Measurements from ENCODE around the gene BAHCC1. TPM values are rescaled to one million over a fixed set of nuclear protein-coding genes. Genes with fewer than 3 reads are reported as not detected.

The BAHCC1 gene
- polyA plus RNA-seq, 3 donors: 5.6 to 14.4 (median 12.9) TPM

DNA sequence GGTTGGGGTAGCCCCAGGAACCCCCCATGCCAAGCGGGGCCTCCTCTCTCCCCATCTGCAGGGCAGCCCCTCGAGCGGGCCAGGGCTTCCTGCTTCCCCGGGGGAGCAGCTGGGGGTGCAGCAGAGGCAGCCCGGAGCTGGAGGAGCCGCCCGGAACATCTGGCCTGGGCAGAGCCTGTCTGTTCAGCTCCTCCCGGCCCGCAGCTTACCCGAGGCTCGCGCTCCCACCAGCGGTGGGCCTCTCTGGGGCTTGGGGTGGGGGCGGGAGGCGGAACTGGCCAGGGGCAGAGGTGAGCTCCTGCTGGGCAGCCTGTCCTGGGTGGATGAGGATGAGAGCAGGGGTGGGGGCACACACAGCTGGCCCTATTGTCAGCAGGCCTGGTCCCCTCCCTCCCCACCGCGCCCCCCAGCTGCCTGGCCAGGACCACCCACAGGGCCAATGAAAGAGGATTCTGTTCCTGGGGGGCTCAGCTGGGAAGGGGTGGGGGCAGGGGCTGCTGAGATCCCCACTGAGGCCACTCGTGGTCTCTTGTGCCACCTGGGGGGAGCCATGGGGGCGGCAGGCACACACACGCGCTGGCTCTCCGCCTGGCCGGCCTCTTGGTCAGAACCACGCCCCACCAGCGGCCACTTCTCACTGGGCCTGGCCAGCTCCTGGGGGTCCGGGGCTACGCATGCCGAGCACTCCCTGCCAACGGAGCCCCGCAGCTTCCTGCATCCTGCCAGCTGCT lies 34.7 kb downstream of the BAHCC1 start:
- 9 to 47% (median 12%) methylated on average over 17 to 30 of the region's 30 CpGs for WGBS, 3 donors
- H3K27ac ChIP-seq (ENCODE audit: low read depth, low read length): no peak overlapping the region

- no peak overlapping the region for H3K27ac ChIP-seq (ENCODE audit: low read depth, low read length)
- 67 to 90% (median 87%) methylated on average over 23 to 25 of the region's 25 CpGs for WGBS, 3 donors
Observed at GRCh38 chr17:81431545-81432482, 36.6 kb downstream of the BAHCC1 start.

GRCh38 chr17:81432941-81433340 lies 37.7 kb downstream of the BAHCC1 start:
- H3K27ac ChIP-seq (ENCODE audit: low read depth, low read length): no peak overlapping the region
- WGBS, 3 donors: 26 to 67% (median 65%) methylated on average over 9 to 10 of the region's 10 CpGs

DNA sequence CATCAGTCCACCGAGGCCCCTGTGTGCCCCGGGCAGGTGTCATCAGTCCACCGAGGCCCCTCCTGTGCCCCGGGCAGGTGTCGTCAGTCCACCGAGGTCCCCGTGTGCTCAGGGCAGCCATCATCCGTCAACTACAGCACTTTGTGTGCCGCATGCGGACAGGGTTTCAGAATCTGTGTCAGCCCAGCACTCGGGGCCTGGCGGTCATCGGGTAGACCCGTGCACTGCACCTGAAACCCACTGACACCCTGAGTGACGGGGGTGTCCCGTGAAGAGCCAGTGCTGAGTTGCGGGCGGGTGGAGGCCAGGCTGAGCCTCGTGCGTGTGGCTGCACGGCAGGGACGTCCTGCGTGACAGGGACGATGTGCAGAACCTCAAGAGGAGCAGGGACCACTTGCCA lies 38.4 kb downstream of the BAHCC1 start:
- no peak overlapping the region for H3K27ac ChIP-seq (ENCODE audit: low read depth, low read length)
- 75 to 90% (median 89%) methylated on average over 24 of the region's 24 CpGs for WGBS, 3 donors

DNA sequence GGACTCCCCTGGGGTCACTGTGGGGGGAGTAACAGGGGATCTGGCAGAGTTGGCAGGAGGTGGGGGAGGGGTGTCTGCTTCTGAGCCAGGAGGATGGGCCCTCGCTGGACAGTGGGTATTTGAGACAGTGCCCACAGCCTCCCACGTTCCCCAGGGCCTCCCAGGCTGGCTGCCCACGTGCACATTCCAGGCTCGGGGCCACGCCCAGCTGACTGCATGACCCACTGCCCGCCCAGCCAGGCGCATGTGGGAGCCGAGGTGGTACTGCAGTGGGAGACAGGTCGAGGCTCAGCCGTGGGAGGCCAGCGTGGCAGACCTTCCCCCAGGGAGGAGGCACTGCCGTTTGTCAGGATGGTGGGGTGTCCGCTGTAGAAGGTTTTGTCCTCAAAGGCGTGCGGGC lies 38.8 kb downstream of the BAHCC1 start:
- WGBS, 3 donors: 56 to 70% (median 60%) methylated on average over 14 to 15 of the region's 15 CpGs

GRCh38 chr17:81434681-81435417 lies 39.6 kb downstream of the BAHCC1 start:
- H3K27ac ChIP-seq (ENCODE audit: low read depth, low read length): no peak overlapping the region
- WGBS, 3 donors: 67 to 91% (median 79%) methylated on average over 15 to 17 of the region's 17 CpGs

More for the DNA sequence above, 38.8 kb downstream of the BAHCC1 start:
- H3K27ac ChIP-seq (ENCODE audit: low read depth, low read length): no peak overlapping the region

DNA sequence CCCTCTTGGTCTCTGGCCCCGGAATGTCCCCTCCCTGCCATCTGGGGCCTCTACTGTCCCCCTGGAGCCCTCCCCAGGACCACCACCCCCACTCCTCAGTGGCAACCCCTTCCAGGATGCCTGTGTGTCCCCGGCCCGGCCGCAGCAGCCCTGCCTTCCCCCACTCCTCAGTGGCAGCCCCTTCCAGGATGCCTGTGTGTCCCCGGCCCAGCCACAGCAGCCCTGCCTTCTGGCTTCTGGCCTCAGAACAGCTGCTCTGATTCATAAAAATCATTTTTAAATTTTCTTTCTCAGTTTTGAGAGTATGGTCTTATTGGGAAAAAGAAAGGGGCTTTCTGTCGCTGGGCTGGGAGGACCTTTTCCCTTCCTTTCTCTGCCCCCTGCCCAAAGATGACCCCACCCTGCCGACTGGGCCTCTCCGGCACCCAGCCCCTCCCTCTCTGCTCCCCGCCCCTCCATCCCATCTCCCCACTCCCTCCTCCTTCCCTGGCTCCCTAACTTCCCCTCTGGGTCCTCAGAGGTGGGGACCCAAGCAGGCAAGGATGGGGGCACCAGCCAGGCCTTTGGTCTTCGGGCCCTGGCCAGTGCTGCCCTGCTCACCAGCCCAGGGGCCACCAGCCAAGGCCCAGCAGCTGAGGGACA lies 40.5 kb downstream of the BAHCC1 start:
- WGBS, 3 donors: 52 to 81% (median 68%) methylated on average over 10 of the region's 10 CpGs
- peak overlapping the region; percentile 40 for H3K27ac ChIP-seq (ENCODE audit: low read depth, low read length)

DNA sequence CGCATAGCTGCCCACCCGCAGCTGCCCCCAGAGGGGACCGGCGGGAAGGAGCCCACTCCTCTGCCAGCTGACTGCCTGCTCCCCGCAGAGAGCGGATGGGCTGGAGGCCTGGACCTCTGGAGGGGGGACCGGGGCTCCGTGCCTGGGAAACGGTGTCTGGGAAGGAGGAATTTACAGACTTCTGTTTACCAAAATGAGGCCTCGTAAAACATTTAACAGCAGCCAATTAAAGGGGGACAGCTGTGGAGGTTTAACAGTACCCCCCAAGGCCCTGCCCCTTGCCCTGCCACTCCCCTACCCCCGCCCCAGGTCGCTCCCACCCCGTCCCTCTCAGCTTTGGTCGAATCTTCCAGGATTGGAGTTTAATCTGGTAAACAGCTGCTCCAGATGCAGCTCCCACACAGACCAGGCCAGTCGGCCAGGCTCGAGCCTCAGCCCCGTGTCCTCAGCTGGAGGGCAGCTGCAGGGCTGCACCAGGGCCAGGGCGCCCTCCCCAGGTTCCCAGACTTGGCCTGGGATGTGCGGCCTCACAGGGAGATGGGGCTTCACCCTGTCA lies 41.1 kb downstream of the BAHCC1 start:
- peak overlapping the region; percentile 40 for H3K27ac ChIP-seq (ENCODE audit: low read depth, low read length)
- 55 to 73% (median 58%) methylated on average over 19 of the region's 19 CpGs for WGBS, 3 donors

DNA sequence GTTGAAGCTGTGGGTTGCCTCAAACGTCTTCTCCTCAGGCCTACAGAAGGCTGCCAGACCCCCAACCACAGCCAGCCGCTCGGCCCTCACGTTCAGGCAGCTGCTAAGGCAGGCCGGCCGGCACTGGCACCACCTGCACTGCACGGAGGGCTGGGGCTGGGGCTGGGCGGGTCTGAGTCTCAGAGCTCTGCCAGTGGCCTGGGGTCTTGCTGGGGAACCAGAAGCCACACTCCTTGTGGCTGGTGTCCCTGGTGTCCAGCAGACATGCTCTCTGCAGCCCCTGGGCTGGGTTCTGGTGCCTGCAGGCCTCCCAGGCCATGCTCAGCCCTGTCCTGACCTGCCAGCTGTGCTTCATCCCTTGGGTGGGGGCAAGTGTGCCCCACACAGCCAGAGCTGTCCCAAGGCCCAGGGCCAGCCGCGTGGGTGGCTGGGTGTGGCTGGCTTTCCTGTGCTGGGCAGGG lies 42.0 kb downstream of the BAHCC1 start:
- 60 to 86% (median 61%) methylated on average over 10 of the region's 10 CpGs for WGBS, 3 donors
- no peak overlapping the region for H3K27ac ChIP-seq (ENCODE audit: low read depth, low read length)

GRCh38 chr17:81438007-81438659 lies 42.9 kb downstream of the BAHCC1 start:
- WGBS, 3 donors: 86 to 90% (median 87%) methylated on average over 23 of the region's 23 CpGs
- H3K27ac ChIP-seq (ENCODE audit: low read depth, low read length): no peak overlapping the region

DNA sequence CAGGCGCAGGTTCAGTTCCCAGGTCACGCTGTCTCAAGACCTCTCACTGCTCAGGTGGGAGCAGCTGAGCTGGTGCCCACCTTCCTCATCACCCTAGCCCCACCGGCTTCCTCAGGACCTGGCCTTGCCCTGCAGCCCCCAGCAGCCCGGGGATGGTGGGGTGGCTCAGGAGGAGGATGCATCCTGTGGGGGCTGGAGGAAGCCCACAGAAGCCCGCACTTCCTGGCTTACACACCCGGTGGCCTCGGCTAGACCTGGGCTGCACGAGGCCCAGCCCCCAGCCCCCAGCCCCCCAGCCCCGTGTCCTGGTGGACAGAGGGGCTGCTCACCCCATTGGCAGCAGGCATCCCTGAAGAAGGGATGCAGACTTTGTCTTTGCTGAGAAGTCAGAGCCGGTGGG lies 43.4 kb downstream of the BAHCC1 start:
- no peak overlapping the region for H3K27ac ChIP-seq (ENCODE audit: low read depth, low read length)
- 36 to 84% (median 51%) methylated on average over 9 to 10 of the region's 10 CpGs for WGBS, 3 donors

DNA sequence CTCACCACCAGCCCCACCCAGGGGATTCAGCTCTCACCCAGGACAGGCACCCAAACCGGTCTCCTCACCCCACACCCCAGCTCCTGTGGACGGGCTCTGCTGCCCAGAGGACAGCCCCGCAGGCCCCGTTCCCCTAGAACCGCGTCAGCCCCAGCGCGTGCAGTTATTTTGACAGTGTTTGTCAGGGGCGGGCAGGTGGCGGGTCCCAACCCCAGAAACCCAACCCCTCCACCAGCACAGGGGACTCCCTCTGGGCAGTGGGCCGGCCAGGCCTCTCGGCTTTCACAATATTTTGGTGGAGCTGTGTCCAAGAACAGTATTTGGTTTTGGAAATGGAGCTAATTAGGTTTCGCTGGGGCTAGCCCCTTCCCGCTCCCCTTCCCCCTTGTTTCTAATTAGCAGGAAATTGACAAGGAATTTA lies 44.8 kb downstream of the BAHCC1 start:
- 78 to 96% (median 80%) methylated on average over 14 of the region's 14 CpGs for WGBS, 3 donors

GRCh38 chr17:81440511-81441244 lies 45.4 kb downstream of the BAHCC1 start:
- 80 to 87% (median 84%) methylated on average over 24 of the region's 24 CpGs for WGBS, 3 donors
- no peak overlapping the region for H3K27ac ChIP-seq (ENCODE audit: low read depth, low read length)

More for the DNA sequence above, 44.8 kb downstream of the BAHCC1 start:
- no peak overlapping the region for H3K27ac ChIP-seq (ENCODE audit: low read depth, low read length)

DNA sequence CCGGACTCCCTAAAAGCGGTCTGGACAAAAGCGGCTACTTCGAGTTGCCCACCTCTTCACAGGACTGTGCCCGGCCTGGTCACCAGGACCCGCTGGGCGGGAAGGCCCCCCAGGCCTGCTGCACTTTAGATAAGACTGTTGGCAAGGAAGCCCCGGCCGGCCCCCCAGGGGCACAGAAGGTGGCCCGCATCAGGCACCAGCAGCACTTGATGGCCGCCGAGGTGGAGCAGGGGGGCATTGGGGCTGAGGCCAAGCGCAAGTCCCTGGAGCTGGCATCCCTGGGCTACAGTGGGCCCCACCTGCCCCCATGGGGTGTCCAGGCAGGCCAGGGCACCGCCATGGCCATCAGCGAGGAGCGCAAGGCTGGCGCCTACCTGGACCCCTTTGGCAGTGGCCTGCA lies 47.5 kb downstream of the BAHCC1 start:
- no peak overlapping the region for H3K27ac ChIP-seq (ENCODE audit: low read depth, low read length)
- 96 to 97% (median 96%) methylated on average over 17 of the region's 17 CpGs for WGBS, 3 donors

- WGBS, 3 donors: 95 to 97% (median 95%) methylated on average over 13 to 20 of the region's 20 CpGs
- no peak overlapping the region for H3K27ac ChIP-seq (ENCODE audit: low read depth, low read length)
Observed at GRCh38 chr17:81443269-81443668, 48.0 kb downstream of the BAHCC1 start.

DNA sequence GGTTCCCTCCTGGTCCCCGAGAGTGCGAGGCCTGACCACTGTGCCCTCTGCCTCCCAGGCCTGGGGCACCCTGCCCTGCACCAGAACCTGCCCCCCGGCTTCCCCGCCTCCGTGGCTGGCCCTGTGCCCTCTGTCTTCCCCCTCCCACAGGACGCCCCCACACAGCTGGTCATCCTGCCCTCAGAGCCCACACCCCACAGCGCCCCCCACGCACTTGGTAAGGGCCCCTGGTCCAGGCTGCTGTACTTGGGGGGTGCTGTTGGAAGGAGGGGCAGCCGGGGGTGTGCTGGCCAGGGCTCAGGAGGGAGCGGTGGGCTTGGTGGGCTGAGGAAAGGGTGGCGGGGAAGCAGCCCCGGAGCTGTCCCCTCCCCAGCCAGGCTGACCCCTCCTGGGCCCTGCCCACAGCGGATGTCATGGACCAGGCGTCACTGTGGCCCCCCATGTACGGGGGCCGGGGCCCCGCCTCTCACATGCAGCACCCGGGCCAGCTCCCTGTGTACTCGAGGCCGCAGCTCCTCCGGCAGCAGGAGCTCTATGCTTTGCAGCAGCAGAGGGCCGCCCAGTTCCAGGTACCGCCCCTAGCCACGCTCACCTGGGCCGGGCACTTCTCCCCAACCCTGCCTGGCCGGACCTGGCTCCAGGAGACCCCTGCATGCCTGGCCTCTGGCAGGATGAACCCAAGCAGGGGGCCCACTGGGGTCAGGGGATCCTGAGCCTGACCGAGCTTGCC lies 49.5 kb downstream of the BAHCC1 start:
- WGBS, 3 donors: 80 to 88% (median 86%) methylated on average over 24 to 27 of the region's 27 CpGs
- no peak overlapping the region for H3K27ac ChIP-seq (ENCODE audit: low read depth, low read length)
